ENCODE results near the gene ACADS.

- TF ChIP-seq CTCF (IDR thresholded peaks at IDR 0.05) (no peak), POLR2A (IDR thresholded peaks at IDR 0.05) (no peak)
Measured at GRCh38 chr12:120684523-120684932, 41.1 kb upstream of the ACADS start.

Measured in uterus (tissue), 2 donors.